H9 (cell line): ENCODE data around the gene ME3. TPM values are rescaled to one million over a fixed set of nuclear protein-coding genes. Genes with fewer than 3 reads are reported as not detected.

ENCODE experiments used
- DNase-seq: peaks from one replicate; pipeline ENCODE4 v3.0.0-alpha.2; 2017
- H2AFZ ChIP-seq: one replicate; pipeline ENCODE4 v1.6.1; 2013; ENCODE audit warnings: mild to moderate bottlenecking, low read length, control low read depth, moderate library complexity
- H2AK5ac ChIP-seq: 2 replicates; pipeline ENCODE4 v1.6.1; 2013; ENCODE audit warnings: low read length, control low read depth, mixed read lengths; ENCODE audit not compliant: insufficient read length
- H2BK120ac ChIP-seq: one replicate; pipeline ENCODE4 v1.6.1; 2013; ENCODE audit warnings: low read depth, mild to moderate bottlenecking, low read length, control low read depth, inconsistent platforms; ENCODE audit not compliant: poor library complexity, severe bottlenecking
- H2BK12ac ChIP-seq: 2 replicates; pipeline ENCODE4 v1.6.1; 2013; ENCODE audit warnings: low read length, control low read depth, mixed read lengths, low read depth; ENCODE audit not compliant: insufficient read length
- H2BK15ac ChIP-seq: 2 replicates; pipeline ENCODE4 v1.6.1; 2013; ENCODE audit warnings: low read depth, low read length, control low read depth
- H2BK20ac ChIP-seq: one replicate; pipeline ENCODE4 v1.6.1; 2013; ENCODE audit warnings: low read depth, mild to moderate bottlenecking, low read length, control low read depth, inconsistent platforms; ENCODE audit not compliant: poor library complexity, severe bottlenecking
- H2BK5ac ChIP-seq: 2 replicates; pipeline ENCODE4 v1.6.1; 2013; ENCODE audit warnings: low read length, control low read depth, mixed read lengths; ENCODE audit not compliant: insufficient read length
- H3K14ac ChIP-seq: 2 replicates; pipeline ENCODE4 v1.6.1; 2013; ENCODE audit warnings: low read length, control low read depth; ENCODE audit not compliant: insufficient read depth
- H3K18ac ChIP-seq: 2 replicates; pipeline ENCODE4 v1.6.1; 2013; ENCODE audit warnings: low read depth, mild to moderate bottlenecking, mixed read lengths, low read length, control low read depth; ENCODE audit not compliant: insufficient read length
- H3K23ac ChIP-seq: 2 replicates; pipeline ENCODE4 v1.6.1; 2013; ENCODE audit warnings: low read length, control low read depth, mixed read lengths, low read depth; ENCODE audit not compliant: insufficient read length
- H3K23me2 ChIP-seq: 2 replicates; pipeline ENCODE4 v1.6.1; 2013; ENCODE audit warnings: low read depth, mild to moderate bottlenecking, mixed read lengths, low read length, control low read depth; ENCODE audit not compliant: insufficient read length, poor library complexity, severe bottlenecking
- H3K27ac ChIP-seq: 2 replicates; pipeline ENCODE4 v1.5.1; 2013; ENCODE audit warnings: low read length, control low read depth, mixed read lengths, low read depth; ENCODE audit not compliant: insufficient read length
- H3K27me3 ChIP-seq: 2 replicates; pipeline ENCODE4 v1.6.1; 2013; ENCODE audit warnings: low read length, control low read depth, inconsistent platforms; ENCODE audit not compliant: insufficient read depth
- H3K4ac ChIP-seq: 2 replicates; pipeline ENCODE4 v1.6.1; 2013; ENCODE audit warnings: low read depth, mild to moderate bottlenecking, control low read depth, inconsistent platforms, low read length, moderate library complexity
- H3K4me1 ChIP-seq: 2 replicates; pipeline ENCODE4 v1.6.1; 2013; ENCODE audit warnings: low read length, control low read depth, inconsistent platforms; ENCODE audit not compliant: insufficient read depth
- H3K4me2 ChIP-seq: 2 replicates; pipeline ENCODE4 v1.6.1; 2013; ENCODE audit warnings: low read length, control low read depth, mixed read lengths; ENCODE audit not compliant: insufficient read length, insufficient read depth
- H3K56ac ChIP-seq: 2 replicates; pipeline ENCODE4 v1.6.1; 2013; ENCODE audit warnings: low read depth, mild to moderate bottlenecking, mixed read lengths, low read length, control low read depth; ENCODE audit not compliant: insufficient read length
- H3K79me1 ChIP-seq: 2 replicates; pipeline ENCODE4 v1.6.1; 2013; ENCODE audit warnings: low read depth, mild to moderate bottlenecking, moderate library complexity, low read length, control low read depth, inconsistent platforms; ENCODE audit not compliant: insufficient read depth, poor library complexity, severe bottlenecking
- H3K79me2 ChIP-seq: 2 replicates; pipeline ENCODE4 v1.6.1; 2013; ENCODE audit warnings: low read length, control low read depth, inconsistent platforms; ENCODE audit not compliant: insufficient read depth
- H3K9ac ChIP-seq: 2 replicates; pipeline ENCODE4 v1.6.1; 2013; ENCODE audit warnings: low read length, control low read depth, mixed read lengths; ENCODE audit not compliant: insufficient read length; ENCODE audit errors: extremely low read depth
- H3K9me3 ChIP-seq: one replicate; pipeline ENCODE4 v1.6.1; 2013; ENCODE audit warnings: low read depth, low read length, inconsistent platforms; ENCODE audit not compliant: control insufficient read depth
- H3T11ph ChIP-seq: one replicate; pipeline ENCODE4 v1.6.1; 2013; ENCODE audit warnings: mild to moderate bottlenecking, low read length, control low read depth, inconsistent platforms
- H4K20me1 ChIP-seq: one replicate; pipeline ENCODE4 v1.6.1; 2013; ENCODE audit not compliant: control insufficient read depth, insufficient read length, insufficient read depth
- H4K5ac ChIP-seq: 2 replicates; pipeline ENCODE4 v1.6.1; 2013; ENCODE audit warnings: low read depth, mild to moderate bottlenecking, mixed read lengths, low read length, control low read depth; ENCODE audit not compliant: insufficient read length
- H4K8ac ChIP-seq: replicated peaks from 2 replicates; pipeline ENCODE4 v1.6.1; 2013; ENCODE audit warnings: low read length, control low read depth, mixed read lengths, low read depth; ENCODE audit not compliant: insufficient read length
- H4K91ac ChIP-seq: 2 replicates; pipeline ENCODE4 v1.6.1; 2013; ENCODE audit warnings: low read depth, mild to moderate bottlenecking, moderate library complexity, mixed read lengths, low read length, control low read depth; ENCODE audit not compliant: insufficient read length
- H3K27ac Mint-ChIP-seq, 3 experiments: 2 replicates in 2 of 3; 3 replicates in 1 of 3; pipeline ENCODE4 v1.8.0; 2020 to 2021; ENCODE audit warnings: mixed read lengths in 3 of 3, mild to moderate bottlenecking in 1 of 3, moderate library complexity in 1 of 3
- H3K27me3 Mint-ChIP-seq: 2 replicates; pipeline ENCODE4 v1.8.0; 2021; ENCODE audit warnings: low read depth, mild to moderate bottlenecking, moderate library complexity, mixed read lengths
- H3K36me3 Mint-ChIP-seq, 3 experiments: 2 replicates in 2 of 3; 3 replicates in 1 of 3; pipeline ENCODE4 v1.8.0; 2020 to 2021; ENCODE audit warnings: low read depth in 3 of 3, mixed read lengths in 3 of 3; ENCODE audit not compliant: insufficient read depth in 1 of 3
- H3K4me1 Mint-ChIP-seq, 2 experiments: 2 replicates each; pipeline ENCODE4 v1.8.0; 2020; ENCODE audit warnings: mixed read lengths in 2 of 2
- H3K4me3 Mint-ChIP-seq, 2 experiments: 2 replicates in 1 of 2; 3 replicates in 1 of 2; pipeline ENCODE4 v1.8.0; 2020 to 2021; ENCODE audit warnings: mild to moderate bottlenecking in 2 of 2, mixed read lengths in 2 of 2, moderate library complexity in 1 of 2
- H3K9me3 Mint-ChIP-seq, 2 experiments: 2 replicates in 1 of 2; 3 replicates in 1 of 2; pipeline ENCODE4 v1.8.0; 2020; ENCODE audit warnings: mild to moderate bottlenecking in 2 of 2, mixed read lengths in 2 of 2, moderate library complexity in 1 of 2
- CTCF ChIP-seq: fragments of 200-600 bp; sonication (generic); conservative IDR thresholded peaks from 3 replicates; pipeline ENCODE4 v1.8.0; 2021; ENCODE audit warnings: antibody characterized with exemption, mild to moderate bottlenecking
- WGBS: extraction: QIAGEN DNeasy Blood & Tissue Kit; methylation state at CpG from one replicate; pipeline ENCODE4 v1.1.7; 2013; ENCODE audit warnings: missing lambda C conversion rate, low lambda C conversion rate, mixed read lengths; ENCODE audit not compliant: insufficient read length; ENCODE audit errors: extremely low coverage; 5-methylcytosine and 5-hydroxymethylcytosine counted together
- total RNA-seq: library from RNA; stranded (reverse); gene quantifications from 2 replicates; pipeline ENCODE4 v1.2.1, GENCODE V29; 2021

Gene ME3
- total RNA-seq, 1 experiment from 2014 or later, result 2.8 TPM

DNA sequence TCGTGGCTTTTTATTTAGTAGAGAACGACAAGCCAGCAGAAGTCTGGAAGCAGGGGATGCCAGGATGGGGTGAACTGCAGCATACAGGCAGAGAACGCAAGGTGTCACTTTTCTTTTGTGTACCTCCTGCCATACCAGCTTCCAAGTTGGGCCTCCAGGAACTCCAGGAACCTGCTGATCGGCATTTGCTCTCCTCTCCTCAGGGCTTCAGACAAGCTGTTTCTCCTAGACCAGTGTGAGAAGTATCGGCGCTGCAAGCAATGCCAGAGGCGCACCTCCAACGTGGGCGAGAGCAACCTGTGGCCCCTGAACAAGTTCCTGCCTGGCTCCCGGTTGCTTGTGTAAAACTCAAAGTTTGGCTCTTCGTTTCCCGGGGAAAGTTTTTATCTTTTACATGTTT is 250.0 kb downstream of the ME3 start:
- no peak overlapping the region for H3T11ph ChIP-seq
- H3K79me2 ChIP-seq, result no peaks in the 10 kb centered on the region
- no peak overlapping the region for H2AFZ ChIP-seq
- no peaks in the 10 kb centered on the region for H4K20me1 ChIP-seq
- no peaks in the 10 kb centered on the region for H3K23me2 ChIP-seq
- no peak overlapping the region for H2BK20ac ChIP-seq
- H2BK12ac ChIP-seq, result no peak overlapping the region
- no peak overlapping the region for H3K18ac ChIP-seq
- no peak overlapping the region for H2BK15ac ChIP-seq
- H3K27me3 ChIP-seq, result no peaks in the 10 kb centered on the region
- H3K4ac ChIP-seq, result no peak overlapping the region
- H3K9ac ChIP-seq, result no peak overlapping the region
- Mint-ChIP-seq H3K4me3 (no peak overlapping the region; a peak in 1 of 5 replicates), H3K9me3 (peaks cover 0 to 5% of the 10 kb centered on the region in 2 experiments; a peak in 2 of 5 replicates), H3K27ac (peak overlapping the region; percentile 6 to 72 (median 27); a peak in 3 of 7 replicates), H3K36me3 (no peaks in the 10 kb centered on the region), H3K27me3 (no peaks in the 10 kb centered on the region), H3K4me1 (peaks cover 7 to 9% of the 10 kb centered on the region in 2 experiments; a peak in 3 of 4 replicates)
- TF ChIP-seq CTCF, result no peak
- H4K8ac ChIP-seq, result no peak overlapping the region
- H3K9me3 ChIP-seq, result no peaks in the 10 kb centered on the region
- no peak overlapping the region; the same call in 1 of the 2 replicates for H3K14ac ChIP-seq
- DNase-seq, result no peak
- no peaks in the 10 kb centered on the region for H3K4me1 ChIP-seq
- no peak overlapping the region for H2BK120ac ChIP-seq
- H2AK5ac ChIP-seq, result no peak overlapping the region
- no CpG with 5 or more reads among the region's 12 CpGs for WGBS
- H4K91ac ChIP-seq, result no peak overlapping the region
- H4K5ac ChIP-seq, result no peak overlapping the region
- no peak overlapping the region for H3K4me2 ChIP-seq
- H2BK5ac ChIP-seq, result no peak overlapping the region
- no peaks in the 10 kb centered on the region for H3K79me1 ChIP-seq
- no peak overlapping the region for H3K27ac ChIP-seq
- no peak overlapping the region for H3K23ac ChIP-seq
- H3K56ac ChIP-seq, result no peak overlapping the region
